Measurements from ENCODE around the gene KCNIP4.

KCNIP4 gene

DNA sequence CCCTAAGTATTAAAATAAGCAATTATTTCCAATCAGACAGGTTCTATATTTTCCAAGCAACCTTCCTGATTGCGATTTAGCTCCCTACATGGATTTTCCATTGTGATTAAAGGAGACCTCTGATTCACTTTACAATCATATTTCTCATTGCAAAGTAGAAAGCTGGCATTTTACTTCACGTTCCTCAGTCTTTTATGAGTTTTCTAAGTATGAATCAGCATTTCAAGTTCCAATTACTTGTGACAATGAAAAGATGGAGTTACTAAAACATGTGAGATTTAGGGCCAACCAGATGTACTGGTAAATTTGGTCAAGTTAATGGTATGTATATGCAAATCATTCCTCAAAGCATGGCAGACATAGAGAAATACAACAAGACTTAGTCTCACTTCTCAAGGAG is 206.2 kb downstream of the KCNIP4 start:
- H3K36me3 ChIP-seq (ENCODE audit: low read depth): no peaks in the 10 kb centered on the region
- no peaks in the 10 kb centered on the region for H3K9me3 ChIP-seq (ENCODE audit: severe bottlenecking)
- ATAC-seq (ENCODE audit: low read depth): no peak
- H3K27me3 ChIP-seq (ENCODE audit: insufficient read depth, poor library complexity, severe bottlenecking): peaks cover 7% of the 10 kb centered on the region
- no peaks in the 10 kb centered on the region for H3K4me1 ChIP-seq (ENCODE audit: insufficient read depth, poor library complexity, severe bottlenecking)
- no peak overlapping the region for H3K27ac ChIP-seq (ENCODE audit: poor library complexity, severe bottlenecking)
- no peak for DNase-seq (ENCODE audit: low spot score)
- H3K4me3 ChIP-seq (ENCODE audit: severe bottlenecking): no peak overlapping the region
- TF ChIP-seq, protein P1, sequence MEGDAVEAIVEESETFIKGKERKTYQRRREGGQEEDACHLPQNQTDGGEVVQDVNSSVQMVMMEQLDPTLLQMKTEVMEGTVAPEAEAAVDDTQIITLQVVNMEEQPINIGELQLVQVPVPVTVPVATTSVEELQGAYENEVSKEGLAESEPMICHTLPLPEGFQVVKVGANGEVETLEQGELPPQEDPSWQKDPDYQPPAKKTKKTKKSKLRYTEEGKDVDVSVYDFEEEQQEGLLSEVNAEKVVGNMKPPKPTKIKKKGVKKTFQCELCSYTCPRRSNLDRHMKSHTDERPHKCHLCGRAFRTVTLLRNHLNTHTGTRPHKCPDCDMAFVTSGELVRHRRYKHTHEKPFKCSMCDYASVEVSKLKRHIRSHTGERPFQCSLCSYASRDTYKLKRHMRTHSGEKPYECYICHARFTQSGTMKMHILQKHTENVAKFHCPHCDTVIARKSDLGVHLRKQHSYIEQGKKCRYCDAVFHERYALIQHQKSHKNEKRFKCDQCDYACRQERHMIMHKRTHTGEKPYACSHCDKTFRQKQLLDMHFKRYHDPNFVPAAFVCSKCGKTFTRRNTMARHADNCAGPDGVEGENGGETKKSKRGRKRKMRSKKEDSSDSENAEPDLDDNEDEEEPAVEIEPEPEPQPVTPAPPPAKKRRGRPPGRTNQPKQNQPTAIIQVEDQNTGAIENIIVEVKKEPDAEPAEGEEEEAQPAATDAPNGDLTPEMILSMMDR (IDR thresholded peaks at IDR 0.05; ENCODE audit: poor library complexity, severe bottlenecking): no peak

DNA sequence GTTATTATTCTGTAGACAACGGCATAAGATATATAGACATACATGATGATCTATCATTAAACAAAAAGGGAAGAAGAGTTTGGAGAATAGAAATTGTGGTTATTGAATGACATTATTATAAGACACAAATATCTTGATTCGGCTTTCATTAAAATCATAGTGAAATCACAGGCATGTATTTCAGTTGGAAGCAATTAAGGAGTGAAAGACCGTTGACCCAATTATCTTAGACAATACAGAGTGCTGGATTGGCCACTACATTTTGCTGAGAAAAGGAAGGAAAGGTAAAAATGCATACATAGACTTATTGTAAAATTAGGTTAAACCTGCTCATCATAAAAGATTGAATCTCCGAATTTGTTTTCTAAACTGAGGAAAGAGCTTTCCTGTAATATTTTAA is 209.8 kb downstream of the KCNIP4 start:
- no peak overlapping the region for H3K27ac ChIP-seq (ENCODE audit: poor library complexity, severe bottlenecking)
- no peaks in the 10 kb centered on the region for H3K36me3 ChIP-seq (ENCODE audit: low read depth)
- no peak for DNase-seq (ENCODE audit: low spot score)

DNA sequence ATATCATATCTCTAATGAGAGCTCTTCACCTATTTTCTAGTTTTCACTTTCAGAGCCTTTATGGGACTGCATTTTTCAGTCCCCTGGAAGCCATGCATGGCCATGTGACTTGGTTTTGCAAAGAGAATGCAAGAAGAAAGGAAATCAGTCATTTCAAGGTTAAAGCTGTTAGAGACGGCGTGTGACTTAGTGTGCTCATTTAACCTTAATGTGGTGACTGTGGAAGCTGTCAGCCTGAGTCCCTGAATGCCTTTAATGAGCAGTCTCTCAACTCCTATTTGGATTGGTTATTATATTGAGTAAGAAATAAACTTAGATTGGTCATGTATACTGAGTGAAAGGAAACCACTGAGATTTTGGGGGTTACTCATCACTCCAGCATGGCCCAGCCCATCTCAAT is 212.7 kb downstream of the KCNIP4 start:
- Histone ChIP-seq H3K4me3 (ENCODE audit: severe bottlenecking) (no peak overlapping the region), H3K4me1 (ENCODE audit: insufficient read depth, poor library complexity, severe bottlenecking) (no peaks in the 10 kb centered on the region), H3K36me3 (ENCODE audit: low read depth) (no peaks in the 10 kb centered on the region), H3K27me3 (ENCODE audit: insufficient read depth, poor library complexity, severe bottlenecking) (peaks cover 7% of the 10 kb centered on the region), H3K9me3 (ENCODE audit: severe bottlenecking) (no peaks in the 10 kb centered on the region), H3K27ac (ENCODE audit: poor library complexity, severe bottlenecking) (no peak overlapping the region)
- DNase-seq (ENCODE audit: low spot score) (no peak), ATAC-seq (ENCODE audit: low read depth) (no peak)
- TF ChIP-seq, protein P1 (IDR thresholded peaks at IDR 0.05; ENCODE audit: poor library complexity, severe bottlenecking): no peak

More for the DNA sequence above, 209.8 kb downstream of the KCNIP4 start:
- peaks cover 7% of the 10 kb centered on the region for H3K27me3 ChIP-seq (ENCODE audit: insufficient read depth, poor library complexity, severe bottlenecking)
- no peak for ATAC-seq (ENCODE audit: low read depth)
- H3K4me1 ChIP-seq (ENCODE audit: insufficient read depth, poor library complexity, severe bottlenecking): no peaks in the 10 kb centered on the region
- no peaks in the 10 kb centered on the region for H3K9me3 ChIP-seq (ENCODE audit: severe bottlenecking)
- TF ChIP-seq, protein P1 (IDR thresholded peaks at IDR 0.05; ENCODE audit: poor library complexity, severe bottlenecking): no peak
- H3K4me3 ChIP-seq (ENCODE audit: severe bottlenecking): no peak overlapping the region

DNA sequence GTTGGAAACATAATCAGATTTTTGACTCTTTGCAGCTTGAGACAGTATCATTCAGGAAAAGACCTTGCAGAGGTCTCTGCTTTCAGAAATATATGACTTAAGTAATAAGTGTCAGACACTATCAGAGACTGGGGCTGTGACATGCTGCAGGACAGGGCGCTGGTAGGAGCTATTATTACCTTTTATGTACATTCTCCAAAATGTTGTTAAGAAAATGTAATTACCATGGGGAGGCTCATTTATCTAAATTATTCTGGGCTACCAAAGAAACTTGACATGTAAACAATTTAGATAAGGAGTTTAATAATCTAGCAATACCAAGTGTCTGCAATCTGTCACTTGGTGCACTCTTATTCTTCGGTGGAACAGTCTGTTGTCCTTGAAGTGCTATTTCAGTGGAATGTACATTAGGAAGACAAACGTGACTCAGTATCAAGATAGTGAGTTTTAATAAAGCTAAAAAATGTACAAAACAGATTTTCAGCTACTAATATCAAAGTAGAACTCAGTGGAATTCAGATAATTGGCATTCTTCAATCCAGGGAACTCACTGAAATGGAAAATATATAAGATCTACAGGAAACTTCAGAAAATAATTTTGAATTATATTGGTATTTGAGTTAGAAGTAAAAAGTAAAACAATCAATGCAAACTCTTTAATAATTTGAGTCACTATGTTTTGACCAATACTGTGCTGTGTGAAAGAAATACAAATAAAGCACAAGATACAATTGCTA is 214.5 kb downstream of the KCNIP4 start:
- Histone ChIP-seq H3K27me3 (ENCODE audit: insufficient read depth, poor library complexity, severe bottlenecking) (peaks cover 3% of the 10 kb centered on the region), H3K9me3 (ENCODE audit: severe bottlenecking) (no peaks in the 10 kb centered on the region), H3K4me3 (ENCODE audit: severe bottlenecking) (no peak overlapping the region), H3K27ac (ENCODE audit: poor library complexity, severe bottlenecking) (no peak overlapping the region), H3K36me3 (ENCODE audit: low read depth) (no peaks in the 10 kb centered on the region), H3K4me1 (ENCODE audit: insufficient read depth, poor library complexity, severe bottlenecking) (no peaks in the 10 kb centered on the region)
- ATAC-seq (ENCODE audit: low read depth) (no peak), DNase-seq (ENCODE audit: low spot score) (no peak)
- TF ChIP-seq, protein P1 (IDR thresholded peaks at IDR 0.05; ENCODE audit: poor library complexity, severe bottlenecking): no peak

DNA sequence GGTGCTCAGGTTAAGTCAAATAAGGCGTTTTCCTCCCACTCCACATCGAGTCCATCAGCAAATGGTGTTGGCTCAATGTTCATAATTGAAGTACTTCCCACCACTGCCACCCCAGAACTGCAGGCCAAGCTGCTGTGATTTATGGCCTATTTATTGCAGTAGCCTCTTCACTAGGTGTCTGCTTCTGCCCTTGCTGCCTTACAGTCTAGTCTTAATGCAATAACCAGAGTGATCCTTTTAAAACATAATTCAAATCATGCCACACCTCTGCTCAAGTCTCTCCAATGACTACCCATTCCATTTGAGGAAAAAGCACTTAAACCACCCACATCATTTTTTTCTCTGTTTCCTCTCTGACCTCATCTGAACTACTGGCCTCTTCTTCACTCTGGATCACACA is 220.3 kb downstream of the KCNIP4 start:
- no peaks in the 10 kb centered on the region for H3K36me3 ChIP-seq (ENCODE audit: low read depth)
- TF ChIP-seq, protein P1 (IDR thresholded peaks at IDR 0.05; ENCODE audit: poor library complexity, severe bottlenecking): no peak
- no peak overlapping the region for H3K27ac ChIP-seq (ENCODE audit: poor library complexity, severe bottlenecking)
- no peak for DNase-seq (ENCODE audit: low spot score)
- no peak for ATAC-seq (ENCODE audit: low read depth)
- no peaks in the 10 kb centered on the region for H3K9me3 ChIP-seq (ENCODE audit: severe bottlenecking)
- no peaks in the 10 kb centered on the region for H3K4me1 ChIP-seq (ENCODE audit: insufficient read depth, poor library complexity, severe bottlenecking)
- H3K4me3 ChIP-seq (ENCODE audit: severe bottlenecking): no peak overlapping the region
- H3K27me3 ChIP-seq (ENCODE audit: insufficient read depth, poor library complexity, severe bottlenecking): no peaks in the 10 kb centered on the region
